Panc1 (cell line): ENCODE results near the gene CSTF3. TPM values are rescaled to one million over a fixed set of nuclear protein-coding genes. Genes with fewer than 3 reads are reported as not detected.

Source experiments
- ATAC-seq: fragments of 200-7000 bp; cut with Tn5 transposase; 2 replicates; pipeline ENCODE4 v1.9.1; 2020; ENCODE audit warnings: mild to moderate bottlenecking, moderate library complexity
- BruUV-seq: library from RNA; stranded (reverse); fragments of 400-500 nt; replicated peaks from 2 replicates; lab custom pipeline; 2021; lab: Mats Ljungman, UMichigan
- CTCF ChIA-PET: fragments of 300-600 bp; sonication (Branson Sonifier 250); formaldehyde crosslinking; loops from one replicate; lab custom pipeline; 2022; ENCODE audit warnings: antibody characterized with exemption; lab: Charles Lee
- POLR2A ChIA-PET: fragments of 300-600 bp; sonication (Branson Sonifier 250); formaldehyde crosslinking; loops from one replicate; lab custom pipeline; 2022; ENCODE audit warnings: antibody characterized with exemption; lab: Charles Lee
- DNase-seq: peaks from one replicate; pipeline ENCODE4 v3.0.0-alpha.2; 2010; ENCODE audit warnings: low read depth, low spot score
- H3K27ac ChIP-seq: 2 replicates; pipeline ENCODE4 v1.5.1; 2011; ENCODE audit warnings: mild to moderate bottlenecking, low read length, inconsistent platforms
- H3K27me3 ChIP-seq: fragments of 200-500 bp; sonication (Bioruptor generic); 2 replicates; pipeline ENCODE4 v1.6.0; 2014; ENCODE audit warnings: low read length, inconsistent platforms; ENCODE audit not compliant: control insufficient read depth, insufficient read depth
- H3K36me3 ChIP-seq: fragments of 200-500 bp; sonication (Bioruptor generic); 2 replicates; pipeline ENCODE4 v1.5.1; 2014; ENCODE audit warnings: inconsistent platforms, mild to moderate bottlenecking, low read length, moderate library complexity; ENCODE audit not compliant: control insufficient read depth, insufficient read depth
- H3K4me1 ChIP-seq: 2 replicates; pipeline ENCODE4 v1.5.1; 2011; ENCODE audit warnings: inconsistent platforms, mild to moderate bottlenecking, low read length, moderate library complexity; ENCODE audit not compliant: control insufficient read depth, insufficient read depth
- H3K4me3 ChIP-seq, 2 experiments: 2 replicates each; pipeline ENCODE4 v1.5.1; 2011 to 2012; ENCODE audit warnings: low read depth in 2 of 2, low read length in 2 of 2, mild to moderate bottlenecking in 2 of 2, inconsistent platforms in 1 of 2, moderate library complexity in 1 of 2
- H3K9me3 ChIP-seq: fragments of 200-500 bp; sonication (Bioruptor generic); 2 replicates; pipeline ENCODE4 v1.5.1; 2014; ENCODE audit warnings: low read depth, mild to moderate bottlenecking, inconsistent platforms, low read length, moderate library complexity; ENCODE audit not compliant: control insufficient read depth, insufficient read depth
- CTCF ChIP-seq: fragments of 450-650 bp; IDR thresholded peaks from 2 replicates; pipeline ENCODE4 v1.5.1; 2017; ENCODE audit warnings: mild to moderate bottlenecking
- POLR2AphosphoS5 ChIP-seq: IDR thresholded peaks from 2 replicates; pipeline ENCODE4 v1.6.1; 2012; ENCODE audit warnings: mild to moderate bottlenecking, low read depth, low read length, moderate library complexity
- SIN3A ChIP-seq: IDR thresholded peaks from 2 replicates; pipeline ENCODE4 v1.6.1; 2012; ENCODE audit warnings: low read depth, mild to moderate bottlenecking, low read length, moderate library complexity, borderline replicate concordance; ENCODE audit not compliant: insufficient read depth
- TCF7L2 ChIP-seq: IDR thresholded peaks from 2 replicates; pipeline ENCODE4 v1.6.1; 2011; ENCODE audit warnings: mild to moderate bottlenecking, low read depth, low read length, inconsistent platforms
- in situ Hi-C: cut with HindIII; loops from 2 replicates; pipeline ENCODE4 v1.10.0; 2016; ENCODE audit warnings: low sequenced_read_pairs, low pct_unique_long_range_greater_than_20kb
- intact Hi-C: fragments of 100-400 bp; cut with micrococcal nuclease; formaldehyde crosslinking; loops from one replicate; pipeline ENCODE4 v1.10.0; 2022; ENCODE audit not compliant: unreplicated experiment
- total RNA-seq: library from RNA; stranded (reverse); gene quantifications from one replicate; pipeline ENCODE4 v1.2.1, GENCODE V29; 2021; ENCODE audit not compliant: unreplicated experiment
- TF ChIP-seq, protein P1 (sequence below), 2 experiments: IDR thresholded peaks; 2 replicates each; pipeline ENCODE4 v1.6.1; 2011 to 2012; ENCODE audit warnings: low read depth in 2 of 2, control low read depth in 1 of 2, low read length in 1 of 2, mild to moderate bottlenecking in 1 of 2, moderate library complexity in 1 of 2; ENCODE audit not compliant: insufficient read depth in 1 of 2

The CSTF3 gene
- total RNA-seq, 1 experiment from 2014 or later: 29.8 TPM

DNA sequence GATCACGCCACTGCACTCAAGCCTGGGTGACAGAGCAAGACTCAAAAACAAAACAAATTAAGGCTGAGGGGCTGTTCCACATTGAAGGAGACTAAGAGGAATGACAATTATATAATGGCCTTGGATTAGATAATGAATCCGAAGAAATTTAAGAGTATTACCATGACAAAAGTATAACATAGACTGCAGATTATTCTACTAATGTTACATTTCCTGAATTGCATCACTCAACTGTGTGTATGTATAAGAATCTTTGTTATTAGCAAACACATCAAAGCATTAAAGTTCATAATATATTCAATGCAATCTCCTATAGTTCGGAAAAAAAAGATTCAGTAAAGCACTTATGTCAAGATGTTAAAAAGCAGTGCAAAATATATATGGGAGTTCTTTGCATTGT, 27.5 kb downstream of the CSTF3 start:
- in situ Hi-C loops: no loop called here
- Histone ChIP-seq H3K27ac (no peak overlapping the region), H3K4me1 (no peaks in the 10 kb centered on the region), H3K36me3 (peaks cover 14% of the 10 kb centered on the region; the same call in 1 of the 2 replicates), H3K4me3 (no peak overlapping the region), H3K27me3 (no peaks in the 10 kb centered on the region), H3K9me3 (no peaks in the 10 kb centered on the region)
- DNase-seq (no peak), ATAC-seq (no peak)
- CTCF ChIA-PET: no interaction called here
- BruUV-seq: no TSS peak
- intact Hi-C loops: no loop called here
- POLR2A ChIA-PET: no interaction called here
- TF ChIP-seq POLR2AphosphoS5 (no peak), TCF7L2 (no peak), SIN3A (no peak), CTCF (no peak)
- TF ChIP-seq, protein P1, sequence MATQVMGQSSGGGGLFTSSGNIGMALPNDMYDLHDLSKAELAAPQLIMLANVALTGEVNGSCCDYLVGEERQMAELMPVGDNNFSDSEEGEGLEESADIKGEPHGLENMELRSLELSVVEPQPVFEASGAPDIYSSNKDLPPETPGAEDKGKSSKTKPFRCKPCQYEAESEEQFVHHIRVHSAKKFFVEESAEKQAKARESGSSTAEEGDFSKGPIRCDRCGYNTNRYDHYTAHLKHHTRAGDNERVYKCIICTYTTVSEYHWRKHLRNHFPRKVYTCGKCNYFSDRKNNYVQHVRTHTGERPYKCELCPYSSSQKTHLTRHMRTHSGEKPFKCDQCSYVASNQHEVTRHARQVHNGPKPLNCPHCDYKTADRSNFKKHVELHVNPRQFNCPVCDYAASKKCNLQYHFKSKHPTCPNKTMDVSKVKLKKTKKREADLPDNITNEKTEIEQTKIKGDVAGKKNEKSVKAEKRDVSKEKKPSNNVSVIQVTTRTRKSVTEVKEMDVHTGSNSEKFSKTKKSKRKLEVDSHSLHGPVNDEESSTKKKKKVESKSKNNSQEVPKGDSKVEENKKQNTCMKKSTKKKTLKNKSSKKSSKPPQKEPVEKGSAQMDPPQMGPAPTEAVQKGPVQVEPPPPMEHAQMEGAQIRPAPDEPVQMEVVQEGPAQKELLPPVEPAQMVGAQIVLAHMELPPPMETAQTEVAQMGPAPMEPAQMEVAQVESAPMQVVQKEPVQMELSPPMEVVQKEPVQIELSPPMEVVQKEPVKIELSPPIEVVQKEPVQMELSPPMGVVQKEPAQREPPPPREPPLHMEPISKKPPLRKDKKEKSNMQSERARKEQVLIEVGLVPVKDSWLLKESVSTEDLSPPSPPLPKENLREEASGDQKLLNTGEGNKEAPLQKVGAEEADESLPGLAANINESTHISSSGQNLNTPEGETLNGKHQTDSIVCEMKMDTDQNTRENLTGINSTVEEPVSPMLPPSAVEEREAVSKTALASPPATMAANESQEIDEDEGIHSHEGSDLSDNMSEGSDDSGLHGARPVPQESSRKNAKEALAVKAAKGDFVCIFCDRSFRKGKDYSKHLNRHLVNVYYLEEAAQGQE (IDR thresholded peaks at IDR 0.05; ENCODE audit: insufficient read depth in 1 of 2, low read depth in 2 of 2, low read length in 1 of 2): no peak

DNA sequence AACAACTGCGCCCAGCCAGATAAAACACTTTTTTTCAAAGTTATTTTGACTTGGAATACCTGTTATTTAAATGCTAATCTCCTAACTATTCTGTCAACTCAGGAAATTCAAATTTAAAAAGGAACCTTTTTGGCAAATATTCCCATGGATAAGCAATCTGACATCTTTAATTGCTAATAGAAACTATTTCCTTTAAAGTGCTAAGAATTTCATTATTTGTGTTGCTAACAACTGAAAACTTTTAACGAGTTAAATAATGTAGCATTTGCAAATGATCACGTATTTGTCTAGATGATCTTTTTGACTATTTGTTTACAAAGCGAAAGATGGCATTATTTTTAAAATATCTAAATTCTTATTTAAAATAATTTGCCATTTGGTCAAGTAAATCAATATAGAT, 28.8 kb downstream of the CSTF3 start:
- in situ Hi-C loops: no loop called here
- no TSS peak for BruUV-seq
- CTCF ChIA-PET: no interaction called here

More for the DNA sequence above, 28.8 kb downstream of the CSTF3 start:
- Histone ChIP-seq H3K4me1 (no peaks in the 10 kb centered on the region), H3K36me3 (peaks cover 7% of the 10 kb centered on the region; the same call in 1 of the 2 replicates), H3K9me3 (no peaks in the 10 kb centered on the region), H3K4me3 (no peak overlapping the region), H3K27me3 (no peaks in the 10 kb centered on the region), H3K27ac (no peak overlapping the region)
- ATAC-seq (no peak), DNase-seq (no peak)
- TF ChIP-seq, protein P1 (IDR thresholded peaks at IDR 0.05; ENCODE audit: insufficient read depth in 1 of 2, low read depth in 2 of 2, low read length in 1 of 2): no peak
- TF ChIP-seq TCF7L2: no peak
- TF ChIP-seq CTCF: no peak
- no peak for TF ChIP-seq POLR2AphosphoS5
- no peak for TF ChIP-seq SIN3A
- intact Hi-C loops: no loop called here
- POLR2A ChIA-PET: no interaction called here
